ENCODE results near the gene TMTC3. TPM values are rescaled to one million over a fixed set of nuclear protein-coding genes. Genes with fewer than 3 reads are reported as not detected.

The TMTC3 gene
- total and polyA plus RNA-seq, 2 donors (not counting 3 experiments of a cell fraction or from before 2014, with no cell fraction given): 7.8 to 36.5 TPM

GRCh38 chr12:88227871-88228270 lies 85.8 kb downstream of the TMTC3 start:
- Histone ChIP-seq H3K27me3 (ENCODE audit: control insufficient read depth in 2 of 2, insufficient read depth in 2 of 2, low read length in 2 of 2) (no peaks in the 10 kb centered on the region), H3K4me2 (ENCODE audit: insufficient read depth, low read length) (no peak overlapping the region), H3K4me1 (ENCODE audit: control insufficient read depth, extremely low read depth, insufficient read depth, low read length) (peaks cover 2% of the 10 kb centered on the region), H3K27ac (ENCODE audit: insufficient read depth, low read depth, low read length) (no peak overlapping the region), H3K9me1 (replicated peaks; ENCODE audit: control insufficient read depth, extremely low read depth, insufficient read depth, low read length) (no peaks in the 10 kb centered on the region), H3K9me3 (replicated peaks; ENCODE audit: control insufficient read depth, insufficient read depth, low read length) (no peaks in the 10 kb centered on the region), H3K36me3 (ENCODE audit: control insufficient read depth in 2 of 2, extremely low read depth in 1 of 2, insufficient read depth in 2 of 2, low read length in 2 of 2) (no peaks in the 10 kb centered on the region), H3K9ac (replicated peaks; ENCODE audit: extremely low read depth, insufficient read depth, low read length) (no peak overlapping the region), H3K79me2 (ENCODE audit: control insufficient read depth, insufficient read depth, low read length) (no peaks in the 10 kb centered on the region), H2AFZ (ENCODE audit: low read depth, low read length) (no peak overlapping the region), H3K4me3 (replicated peaks in 1 of 3; ENCODE audit: insufficient read depth in 1 of 3, low read depth in 1 of 3, low read length in 3 of 3) (no peak overlapping the region), H4K20me1 (replicated peaks; ENCODE audit: control insufficient read depth, extremely low read depth, insufficient read depth, low read length) (no peaks in the 10 kb centered on the region)
- DNase-seq (ENCODE audit: low read depth, low spot score): no peak
- BruUV-seq (replicated peaks): no TSS peak
- intact Hi-C loops (cut with micrococcal nuclease): no loop called here
- ChIA-PET CTCF (no interaction called here), POLR2A (no interaction called here)
- no peak for FAIRE-seq
- dilution Hi-C loops (cut with MboI; ENCODE audit: extremely low pct_ligation_motif_present, low sequenced_read_pairs): no loop called here
- no peak for TF ChIP-seq JUN (IDR thresholded peaks at IDR 0.05; ENCODE audit: borderline replicate concordance, insufficient read depth, insufficient read length, low read depth)
- no peak for TF ChIP-seq CTCF (IDR thresholded peaks at IDR 0.05; ENCODE audit: extremely low read depth in 1 of 2, insufficient read depth in 1 of 2, low read depth in 1 of 2, low read length in 2 of 2)
- no peak for TF ChIP-seq EZH2 (IDR thresholded peaks at IDR 0.05; ENCODE audit: borderline replicate concordance, low read depth, low read length, severe bottlenecking)
- TF ChIP-seq GATA2 (IDR thresholded peaks at IDR 0.05; ENCODE audit: insufficient read depth, insufficient read length, low read depth, low read length): no peak
- TF ChIP-seq MYC (IDR thresholded peaks at IDR 0.05; ENCODE audit: low read depth, low read length): no peak
- no peak for TF ChIP-seq MAX (IDR thresholded peaks at IDR 0.05; ENCODE audit: insufficient read depth, insufficient read length)
- TF ChIP-seq POLR2AphosphoS5 (IDR thresholded peaks at IDR 0.05; ENCODE audit: insufficient read depth, low read depth, low read length): no peak
- no peak for TF ChIP-seq FOS (IDR thresholded peaks at IDR 0.05; ENCODE audit: borderline replicate concordance, insufficient read depth, low read length)
- no peak for TF ChIP-seq POLR2A (IDR thresholded peaks at IDR 0.05; ENCODE audit: low read depth, low read length)

Data from endothelial cell of umbilical vein (primary cell).